Measurements from ENCODE around the gene ATXN1.

The ATXN1 gene

GRCh38 chr6:16596616-16597331 lies 164.5 kb downstream of the ATXN1 start:
- no peak for DNase-seq

- DNase-seq: no peak
Measured at GRCh38 chr6:16595514-16596120, 165.6 kb downstream of the ATXN1 start.

GRCh38 chr6:16594849-16595248 lies 166.4 kb downstream of the ATXN1 start:
- DNase-seq: no peak

- no peak for DNase-seq
Measured at GRCh38 chr6:16592223-16592911, 168.9 kb downstream of the ATXN1 start.

- DNase-seq: no peak
Measured at GRCh38 chr6:16591396-16592222, 169.7 kb downstream of the ATXN1 start.

GRCh38 chr6:16585805-16586204 lies 175.5 kb downstream of the ATXN1 start:
- no peak for DNase-seq

- DNase-seq: no peak
Measured at GRCh38 chr6:16583144-16583762, 178.0 kb downstream of the ATXN1 start.

- no peak for DNase-seq
Measured at GRCh38 chr6:16582446-16583143, 178.7 kb downstream of the ATXN1 start.

- DNase-seq: no peak
Measured at GRCh38 chr6:16578695-16579285, 182.5 kb downstream of the ATXN1 start.

- no peak for DNase-seq
Measured at GRCh38 chr6:16576451-16577368, 184.6 kb downstream of the ATXN1 start.

- no peak for DNase-seq
Measured at GRCh38 chr6:16575655-16576054, 185.6 kb downstream of the ATXN1 start.

GRCh38 chr6:16572943-16573342 lies 188.3 kb downstream of the ATXN1 start:
- DNase-seq: no peak

GRCh38 chr6:16572317-16572716 lies 188.9 kb downstream of the ATXN1 start:
- no peak for DNase-seq

- no peak for DNase-seq
Measured at GRCh38 chr6:16570946-16571345, 190.3 kb downstream of the ATXN1 start.

GRCh38 chr6:16570221-16570553 lies 191.1 kb downstream of the ATXN1 start:
- no peak for DNase-seq

- no peak for DNase-seq
Measured at GRCh38 chr6:16568128-16568527, 193.1 kb downstream of the ATXN1 start.

GRCh38 chr6:16567071-16567470 lies 194.2 kb downstream of the ATXN1 start:
- no peak for DNase-seq

GRCh38 chr6:16564436-16564835 lies 196.8 kb downstream of the ATXN1 start:
- DNase-seq: no peak

- no peak for DNase-seq
Measured at GRCh38 chr6:16563628-16564240, 197.5 kb downstream of the ATXN1 start.

- DNase-seq: no peak
Measured at GRCh38 chr6:16562498-16562897, 198.8 kb downstream of the ATXN1 start.
